Choroid plexus epithelial cell (primary cell): Measurements from ENCODE around the gene TNPO2.

Experiments used
- DNase-seq: peaks from one replicate; pipeline ENCODE4 v3.0.0-alpha.2; 2010; ENCODE audit warnings: low read depth
- H3K4me3 ChIP-seq: 2 replicates; pipeline ENCODE4 v1.5.1; 2011; ENCODE audit warnings: low read depth, mild to moderate bottlenecking, control low read depth, low read length, moderate library complexity
- CTCF ChIP-seq: conservative IDR thresholded peaks from 2 replicates; pipeline ENCODE4 v1.5.1; 2011; ENCODE audit warnings: low read depth, mild to moderate bottlenecking, control low read depth, inconsistent platforms, low read length, moderate library complexity

Gene TNPO2

GRCh38 chr19:12675399-12675798 lies 48.3 kb downstream of the TNPO2 start:
- no peak for TF ChIP-seq CTCF
- no peak for DNase-seq
- no peak overlapping the region for H3K4me3 ChIP-seq

GRCh38 chr19:12672744-12673143 lies 51.0 kb downstream of the TNPO2 start:
- no peak for TF ChIP-seq CTCF

GRCh38 chr19:12670159-12670928 lies 53.4 kb downstream of the TNPO2 start:
- TF ChIP-seq CTCF = no peak
- no peak for DNase-seq
- peak overlapping the region; percentile 81 for H3K4me3 ChIP-seq

More at GRCh38 chr19:12672744-12673143, 51.0 kb downstream of the TNPO2 start:
- no peak overlapping the region for H3K4me3 ChIP-seq
- DNase-seq = no peak

- peak overlapping the region; percentile 81 for H3K4me3 ChIP-seq
- peak; percentile 91 for DNase-seq
- peak; percentile 16 for TF ChIP-seq CTCF
These were observed 54.2 kb downstream of the TNPO2 start for GRCh38 chr19:12669270-12670158.

- peak; percentile 80 for DNase-seq
- no peak for TF ChIP-seq CTCF
- H3K4me3 ChIP-seq = peak overlapping the region; percentile 81
These were observed 54.8 kb downstream of the TNPO2 start for GRCh38 chr19:12668932-12669269.

- no peak for TF ChIP-seq CTCF
- peak overlapping the region; percentile 81 for H3K4me3 ChIP-seq
- no peak for DNase-seq
These were observed 55.4 kb downstream of the TNPO2 start for GRCh38 chr19:12668346-12668745.
